Astrocyte of the spinal cord (primary cell): ENCODE results near the gene MCAM.

Source experiments
- DNase-seq: peaks from one replicate; pipeline ENCODE4 v3.0.0; 2011; ENCODE audit warnings: low read depth, low spot score
- H3K4me3 ChIP-seq: 2 replicates; pipeline ENCODE4 v1.5.1; 2011; ENCODE audit warnings: low read depth, mild to moderate bottlenecking, low read length, moderate library complexity
- CTCF ChIP-seq: IDR thresholded peaks from 2 replicates; pipeline ENCODE4 v1.5.1; 2012; ENCODE audit warnings: low read depth, mild to moderate bottlenecking, low read length, inconsistent platforms
- in situ Hi-C: cut with HindIII; loops from 2 replicates; pipeline ENCODE4 v1.10.0; 2017; ENCODE audit warnings: low sequenced_read_pairs

The MCAM gene

GRCh38 chr11:119341222-119342022, 24.5 kb upstream of the MCAM start:
- H3K4me3 ChIP-seq, result no peak overlapping the region
- no peak for DNase-seq
- in situ Hi-C loops, result no loop called here
- TF ChIP-seq CTCF, result no peak

- H3K4me3 ChIP-seq, result peak within 1 kb of the TSS; percentile 49
- DNase-seq, result peak; percentile 63
- TF ChIP-seq CTCF, result no peak
- in situ Hi-C loops, result no loop called here
Measured at GRCh38 chr11:119340335-119341221, 23.6 kb upstream of the MCAM start, which contains the start of gene C1QTNF5. C1QTNF5 (minus strand) TSS chr11:119340883; CDS start chr11:119340397, 486 bp downstream.

GRCh38 chr11:119339589-119340334, 22.8 kb upstream of the MCAM start:
- H3K4me3 ChIP-seq, result peak overlapping the region; percentile 49
- peak; percentile 79 for TF ChIP-seq CTCF
- in situ Hi-C loops, result no loop called here
- peak; percentile 51 for DNase-seq

GRCh38 chr11:119338965-119339588, 22.1 kb upstream of the MCAM start:
- TF ChIP-seq CTCF, result no peak

GRCh38 chr11:119338318-119338890, 21.5 kb upstream of the MCAM start:
- DNase-seq, result peak; percentile 79
- peak overlapping the region; percentile 12 for H3K4me3 ChIP-seq
- peak; percentile 85 for TF ChIP-seq CTCF
- in situ Hi-C loops, result no loop called here

More at GRCh38 chr11:119338965-119339588, 22.1 kb upstream of the MCAM start:
- H3K4me3 ChIP-seq, result peak overlapping the region; percentile 49
- in situ Hi-C loops, result no loop called here
- DNase-seq, result no peak
